SHP77 treated with DMSO at 0.1 percent for 48 hours (cell line): Measurements from ENCODE around the gene PSMA6.
"Not testable (repeated sequence)": the region's sequence is repeated elsewhere in the genome, so short reads cannot be mapped to it uniquely, and the experiment has no call there.

Experiments used
- DNase-seq: peaks from one replicate; lab custom pipeline; 2025; lab: John Stamatoyannopoulos, UW

PSMA6 gene

DNA sequence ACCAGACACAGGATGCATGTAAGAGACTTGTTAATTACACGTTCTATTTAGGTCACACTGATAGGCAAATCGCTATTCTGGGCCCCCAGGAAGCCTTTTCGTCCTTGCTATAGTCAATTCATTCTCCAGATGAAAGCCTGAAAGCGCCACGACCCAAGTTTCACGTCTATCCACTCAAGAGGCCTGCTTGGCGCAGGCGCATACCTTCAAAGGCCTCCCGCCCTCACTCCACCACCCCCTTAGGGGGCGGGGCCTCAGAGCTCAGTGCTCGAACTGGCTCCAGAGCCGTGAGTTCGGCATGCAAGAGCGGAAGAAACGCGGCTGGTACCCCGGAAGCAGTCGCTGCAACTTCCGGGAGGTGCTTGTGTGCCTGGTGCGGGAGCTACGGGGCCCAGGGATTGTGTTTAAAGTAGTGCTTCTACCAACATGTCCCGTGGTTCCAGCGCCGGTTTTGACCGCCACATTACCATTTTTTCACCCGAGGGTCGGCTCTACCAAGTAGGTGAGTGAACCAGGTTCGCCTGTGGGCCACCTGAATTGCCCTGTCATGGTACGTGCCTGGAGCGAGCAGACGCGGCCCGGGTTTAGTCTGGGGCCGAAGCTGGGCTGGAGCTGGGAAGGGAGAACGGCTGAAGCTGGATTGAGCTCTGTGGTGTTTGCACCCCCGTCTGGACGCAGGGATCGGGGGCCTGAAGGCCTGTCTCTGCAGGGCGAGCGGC, at the start of gene PSMA6:
Gene PSMA6 (plus strand): TSS at position 332 of the 719 bp plus-strand sequence. CDS start 95 bp downstream, at position 427.
- DNase-seq = peak; percentile 99

- DNase-seq = no peak
These were observed 49.4 kb upstream of the PSMA6 start for GRCh38 chr14:35242599-35243311.

DNA sequence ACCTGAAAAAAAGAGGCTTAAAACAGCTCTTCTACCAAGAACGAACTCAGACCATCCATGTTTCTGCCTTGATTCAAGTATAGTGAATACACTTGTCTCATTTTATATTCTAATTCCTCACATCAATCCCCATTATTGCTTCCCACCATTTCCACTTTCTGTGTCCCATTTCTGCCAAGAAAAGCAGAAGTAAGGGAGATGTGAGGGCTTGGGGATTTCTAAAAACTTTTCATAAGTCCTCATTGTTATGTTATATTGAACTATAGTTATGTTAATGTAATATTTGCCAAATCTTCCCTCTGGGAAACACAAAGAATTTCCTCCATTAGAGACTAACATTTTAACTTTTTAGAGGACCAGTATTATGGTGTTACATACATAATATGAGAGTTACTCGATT, 48.2 kb upstream of the PSMA6 start:
- DNase-seq = no peak

DNA sequence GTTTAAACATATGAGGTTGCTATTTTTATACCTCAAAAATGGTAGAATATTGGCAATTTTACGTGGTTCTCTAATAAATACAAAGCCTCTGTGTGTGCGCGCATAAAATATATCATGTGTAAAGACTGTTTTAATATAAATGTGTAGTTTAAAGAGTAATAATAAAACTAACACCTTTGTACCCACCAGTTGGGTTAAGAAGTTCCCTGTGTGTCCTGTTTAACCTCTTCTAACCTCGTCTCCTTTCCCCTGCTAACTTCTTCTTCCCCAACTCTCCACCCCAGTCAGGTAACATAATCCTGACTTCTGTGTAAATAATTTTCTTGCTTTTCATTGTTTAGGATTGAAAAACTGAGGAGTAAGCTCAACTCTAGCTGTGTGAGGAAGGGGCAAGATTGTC, 47.6 kb upstream of the PSMA6 start:
- DNase-seq = no peak

DNA sequence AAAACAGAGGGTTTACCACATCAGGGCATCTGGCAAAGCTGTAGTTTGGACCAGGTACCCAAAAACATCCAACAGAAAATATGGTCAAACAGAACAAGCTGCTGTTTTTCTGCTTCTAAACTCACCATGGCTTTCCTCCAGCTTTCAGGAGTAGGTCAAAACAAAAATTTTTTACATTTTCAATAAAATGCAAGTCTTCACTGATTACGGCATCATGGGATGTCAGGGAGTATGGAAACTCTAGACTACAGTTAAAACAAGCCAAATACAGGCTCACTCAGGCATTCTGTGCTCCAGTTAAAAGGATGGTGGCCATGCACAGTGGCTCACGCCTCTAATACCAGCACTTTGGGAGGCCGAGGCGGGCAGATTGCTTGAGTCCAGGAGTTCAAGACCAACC, 47.1 kb upstream of the PSMA6 start:
- DNase-seq = no peak

- DNase-seq = no peak
These were observed 44.3 kb upstream of the PSMA6 start for GRCh38 chr14:35247777-35248475.

DNA sequence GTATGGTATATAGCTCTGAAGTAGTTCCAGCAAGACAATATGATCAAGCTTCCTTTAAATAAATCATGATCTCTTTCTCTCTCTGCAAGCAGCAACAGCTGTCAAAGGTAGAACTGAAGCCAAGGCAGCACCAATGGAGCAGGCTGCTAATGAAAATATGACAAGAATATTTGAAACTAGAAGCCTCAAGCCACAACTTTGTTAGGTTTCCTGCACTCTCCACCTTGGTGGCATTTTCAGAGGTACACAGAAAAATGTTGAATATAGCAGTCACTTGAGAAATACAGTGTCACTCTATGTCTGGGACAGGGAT, 43.8 kb upstream of the PSMA6 start:
- DNase-seq = no peak

DNA sequence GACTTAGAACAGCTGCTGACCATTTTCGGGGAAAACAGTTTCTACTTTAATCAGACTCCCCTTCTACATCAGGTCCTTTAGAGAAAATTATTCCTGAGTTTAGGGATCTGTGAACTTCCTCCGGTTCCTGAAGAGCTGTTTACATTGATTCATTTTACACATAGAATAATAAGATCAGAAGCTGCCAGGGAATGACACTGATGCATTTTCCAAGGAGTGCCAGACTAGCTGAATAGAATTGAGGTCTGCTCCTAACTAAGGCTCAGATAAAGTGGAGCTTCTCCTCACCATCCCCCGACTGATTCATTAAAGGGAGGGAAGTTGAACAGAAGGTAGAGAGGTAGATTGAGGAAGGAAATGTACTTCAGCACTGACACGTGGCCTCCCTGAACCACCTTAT, 41.9 kb upstream of the PSMA6 start:
- DNase-seq = no peak

GRCh38 chr14:35252451-35252868, 39.7 kb upstream of the PSMA6 start:
- no peak for DNase-seq

DNA sequence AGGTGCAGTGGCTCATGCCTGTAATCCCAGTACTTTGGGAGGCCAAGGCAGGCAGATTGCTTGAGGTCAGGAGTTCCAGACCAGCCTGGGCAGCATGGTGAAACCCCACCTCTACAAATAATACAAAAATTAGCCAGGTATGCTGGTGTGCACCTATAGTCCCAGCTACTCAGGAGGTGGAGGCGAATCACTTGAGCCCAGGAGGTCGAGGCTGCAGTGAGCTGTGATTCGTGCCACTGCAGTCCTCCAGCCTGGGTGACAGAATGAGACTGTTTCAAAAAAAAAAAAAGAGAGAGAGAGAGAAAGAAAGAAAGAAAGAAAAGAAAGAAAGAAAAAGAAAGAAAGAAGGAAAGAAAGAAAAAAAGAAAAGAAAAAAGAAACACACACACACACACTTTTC, 39.1 kb upstream of the PSMA6 start:
- not testable (repeated sequence) for DNase-seq

DNA sequence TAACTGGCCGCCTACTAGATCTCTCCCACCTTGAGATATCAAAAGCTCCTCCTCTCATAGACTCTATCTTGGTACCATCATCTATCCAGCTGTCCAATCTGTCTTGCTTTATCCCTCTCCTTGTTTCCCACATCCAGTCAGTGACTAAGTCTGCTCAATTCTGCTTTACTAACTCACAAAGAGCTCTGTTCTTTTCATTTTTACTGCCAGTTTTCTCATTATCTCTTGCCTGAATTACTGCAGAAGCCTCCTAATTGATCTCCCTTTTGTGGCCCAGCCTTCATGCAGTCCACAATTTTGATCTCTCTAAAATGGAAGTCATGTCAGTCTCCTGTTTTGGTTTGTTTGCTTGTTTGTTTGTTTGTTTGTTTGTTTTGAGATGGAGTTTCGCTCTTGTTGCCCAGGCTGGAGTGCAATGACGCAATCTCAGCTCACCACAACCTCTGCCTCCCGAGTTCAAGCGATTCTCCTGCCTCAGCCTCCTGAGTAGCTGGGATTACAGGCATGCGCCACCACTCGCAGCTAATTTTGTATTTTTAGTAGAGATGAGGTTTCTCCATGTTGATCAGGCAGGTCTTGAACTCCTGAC, 38.1 kb upstream of the PSMA6 start:
- DNase-seq = not testable (repeated sequence)

DNA sequence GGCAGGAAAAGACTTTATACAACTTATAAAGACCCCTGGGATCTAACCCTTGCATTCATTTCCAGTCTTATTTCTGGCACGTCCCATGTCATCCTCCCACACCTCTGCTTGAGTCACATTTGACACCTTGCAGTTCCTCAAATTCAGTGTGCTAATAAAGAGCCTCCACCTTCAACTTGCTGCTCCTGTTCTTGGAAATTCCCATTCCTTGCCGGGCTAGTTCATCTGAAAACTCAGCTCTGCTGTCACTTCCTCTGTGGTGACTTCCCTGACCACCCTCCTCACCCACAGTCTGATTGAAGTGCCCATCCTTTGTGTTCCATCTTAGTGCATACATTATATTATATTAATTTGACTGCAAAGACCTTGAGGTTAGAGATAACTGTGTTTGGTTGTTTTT, 37.4 kb upstream of the PSMA6 start:
- no peak for DNase-seq

- no peak for DNase-seq
These were observed 36.5 kb upstream of the PSMA6 start for GRCh38 chr14:35255711-35256110.

- DNase-seq = no peak
These were observed 34.4 kb upstream of the PSMA6 start for GRCh38 chr14:35257809-35258208.

GRCh38 chr14:35258420-35258819, 33.8 kb upstream of the PSMA6 start:
- no peak for DNase-seq

DNA sequence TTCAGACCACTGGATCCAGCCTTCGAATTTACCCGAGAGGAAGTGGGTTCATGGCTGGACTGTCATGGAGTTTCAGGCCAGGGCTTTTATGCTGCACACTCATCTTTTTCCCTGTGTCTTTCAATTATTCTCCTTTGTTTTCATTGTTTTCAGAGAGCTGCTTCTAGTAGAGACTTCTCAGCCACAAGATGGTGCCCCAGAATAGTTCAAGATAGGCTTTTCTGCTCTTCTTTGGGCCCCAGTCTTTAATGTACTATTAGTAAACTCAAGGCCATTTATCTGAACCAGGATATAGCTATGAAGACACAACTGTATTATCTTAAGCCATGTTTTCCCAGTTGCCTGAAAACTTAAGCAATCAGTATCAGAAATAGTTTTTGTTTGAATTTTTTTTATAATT, 30.4 kb upstream of the PSMA6 start:
- no peak for DNase-seq

DNA sequence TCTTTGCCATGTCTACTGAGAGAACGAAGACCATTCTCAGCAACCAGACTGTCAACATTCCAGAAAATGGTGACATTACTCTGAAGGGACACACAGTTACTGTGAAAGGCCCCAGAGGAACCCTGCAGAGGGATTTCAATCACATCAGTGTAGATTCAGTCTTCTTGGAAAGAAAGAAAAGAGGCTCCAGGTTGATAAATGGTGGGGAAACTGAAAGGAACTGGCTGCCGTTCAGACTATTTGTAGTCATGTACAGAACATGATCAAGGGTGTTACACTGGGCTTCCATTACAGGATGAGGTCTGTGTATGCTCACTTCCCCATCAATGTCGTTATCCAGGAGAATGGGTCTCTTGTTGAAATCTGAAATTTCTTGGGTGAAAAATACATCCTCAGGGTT, 29.7 kb upstream of the PSMA6 start:
- no peak for DNase-seq

GRCh38 chr14:35268946-35269345, 23.2 kb upstream of the PSMA6 start:
- no peak for DNase-seq

DNA sequence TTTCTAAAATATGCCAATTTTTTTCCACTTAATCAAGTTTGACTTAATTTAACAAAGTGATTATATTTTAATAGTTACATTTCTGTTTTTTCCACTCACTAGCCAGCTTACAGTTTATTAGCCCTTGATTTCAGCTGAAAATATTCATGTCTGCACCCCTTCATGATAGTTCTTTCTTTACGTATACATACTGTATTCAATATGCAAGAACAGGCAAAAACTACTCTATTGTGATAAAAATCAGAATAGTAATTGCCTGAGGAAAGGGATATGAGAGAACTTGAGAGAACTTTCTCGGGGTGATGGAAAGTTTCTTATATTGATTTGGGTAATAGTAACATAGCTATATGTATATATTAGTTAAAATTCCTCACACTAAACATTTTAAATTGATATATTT, 17.4 kb upstream of the PSMA6 start:
- no peak for DNase-seq

DNA sequence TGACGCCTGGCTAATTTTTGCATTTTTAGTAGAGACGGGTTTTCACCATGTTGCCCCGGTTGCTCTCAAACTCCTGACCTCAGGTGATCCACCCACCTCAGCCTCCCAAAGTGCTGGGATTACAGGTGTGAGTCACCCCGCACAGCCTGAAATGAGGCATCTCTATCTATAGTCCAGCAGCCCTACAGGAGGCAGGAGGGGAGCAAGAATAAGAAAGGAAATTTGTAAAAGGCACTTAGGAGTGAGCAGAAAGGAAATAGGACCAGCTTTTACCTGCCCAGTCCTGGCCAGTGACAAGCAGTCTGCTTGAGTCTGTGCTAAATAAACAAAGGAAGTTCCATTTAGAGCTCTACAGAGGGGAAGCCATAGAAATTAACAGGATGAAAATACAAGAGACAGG, 15.0 kb upstream of the PSMA6 start:
- no peak for DNase-seq

DNA sequence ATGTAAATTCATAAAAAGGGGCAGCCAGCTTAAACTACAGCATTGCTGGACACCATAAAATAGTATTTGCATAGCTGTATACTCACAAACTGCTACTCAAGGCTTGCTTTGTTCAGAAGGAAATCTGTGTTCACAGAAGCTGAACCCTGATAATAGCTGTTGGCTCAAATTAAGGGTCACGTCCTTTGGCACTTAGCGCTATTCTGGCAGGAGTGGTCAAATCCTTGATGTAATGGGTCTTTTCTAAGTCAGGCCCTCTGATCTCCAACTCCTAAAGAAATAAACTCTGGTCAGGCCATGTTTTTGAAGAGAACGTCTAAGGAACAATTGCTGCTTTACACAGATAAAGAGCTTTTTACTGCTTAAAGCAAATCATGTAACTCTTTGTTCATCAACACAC, 12.8 kb upstream of the PSMA6 start:
- DNase-seq = no peak

GRCh38 chr14:35281341-35281740, 10.8 kb upstream of the PSMA6 start:
- DNase-seq = no peak

GRCh38 chr14:35284506-35284905, 7.7 kb upstream of the PSMA6 start:
- no peak for DNase-seq
